ENCODE results near the gene EMX1.

DNA sequence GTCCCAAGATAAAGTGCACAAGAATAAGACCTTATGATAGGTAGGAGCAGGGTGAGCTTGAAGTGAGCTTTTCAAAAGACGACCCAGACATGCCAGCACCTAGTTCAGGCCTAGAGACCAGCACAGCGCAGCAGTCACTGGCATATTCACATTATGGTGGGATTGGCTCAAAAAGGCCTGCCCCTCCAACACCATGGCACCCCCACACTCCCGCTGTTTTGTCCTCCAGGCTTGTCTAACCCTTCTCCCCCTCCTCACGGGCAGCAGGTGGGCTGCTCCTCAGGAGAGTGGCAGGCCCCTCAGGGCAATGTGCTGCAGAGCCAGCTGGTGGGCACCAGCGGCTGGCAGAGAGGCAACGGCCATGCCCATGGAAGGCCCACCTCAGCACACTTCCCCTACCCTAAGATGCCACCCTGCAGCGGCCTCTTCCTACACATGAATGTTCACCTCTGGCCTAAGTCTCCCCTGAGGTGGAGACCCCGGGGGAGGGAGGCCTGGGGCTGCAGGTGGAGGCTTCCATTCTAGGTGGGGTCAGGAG, 25.6 kb downstream of the EMX1 start:
- TF ChIP-seq, protein P1, sequence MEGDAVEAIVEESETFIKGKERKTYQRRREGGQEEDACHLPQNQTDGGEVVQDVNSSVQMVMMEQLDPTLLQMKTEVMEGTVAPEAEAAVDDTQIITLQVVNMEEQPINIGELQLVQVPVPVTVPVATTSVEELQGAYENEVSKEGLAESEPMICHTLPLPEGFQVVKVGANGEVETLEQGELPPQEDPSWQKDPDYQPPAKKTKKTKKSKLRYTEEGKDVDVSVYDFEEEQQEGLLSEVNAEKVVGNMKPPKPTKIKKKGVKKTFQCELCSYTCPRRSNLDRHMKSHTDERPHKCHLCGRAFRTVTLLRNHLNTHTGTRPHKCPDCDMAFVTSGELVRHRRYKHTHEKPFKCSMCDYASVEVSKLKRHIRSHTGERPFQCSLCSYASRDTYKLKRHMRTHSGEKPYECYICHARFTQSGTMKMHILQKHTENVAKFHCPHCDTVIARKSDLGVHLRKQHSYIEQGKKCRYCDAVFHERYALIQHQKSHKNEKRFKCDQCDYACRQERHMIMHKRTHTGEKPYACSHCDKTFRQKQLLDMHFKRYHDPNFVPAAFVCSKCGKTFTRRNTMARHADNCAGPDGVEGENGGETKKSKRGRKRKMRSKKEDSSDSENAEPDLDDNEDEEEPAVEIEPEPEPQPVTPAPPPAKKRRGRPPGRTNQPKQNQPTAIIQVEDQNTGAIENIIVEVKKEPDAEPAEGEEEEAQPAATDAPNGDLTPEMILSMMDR (IDR thresholded peaks at IDR 0.05) = no peak
- no peak for TF ChIP-seq POLR2A (IDR thresholded peaks at IDR 0.05)
- no peak for TF ChIP-seq EP300 (IDR thresholded peaks at IDR 0.05)
- no peak for TF ChIP-seq POLR2AphosphoS5 (IDR thresholded peaks at IDR 0.05)
